Esophagus muscularis mucosa (tissue), 3 donors: ENCODE measurements around the gene FBXO7.
A peak's percentile ranks its signal among the peaks of the same experiment; 100 is the strongest.

Source experiments
- CTCF ChIP-seq, 3 experiments: fragments of 200-600 bp in 2 of 3; fragments of 450-650 bp in 1 of 3; sonication (generic) in 2 of 3; IDR thresholded peaks; one replicate each; pipeline ENCODE4 v1.5.1; 2017 to 2019; ENCODE audit warnings: antibody characterized with exemption in 3 of 3, mild to moderate bottlenecking in 2 of 3, moderate library complexity in 1 of 3
- POLR2AphosphoS5 ChIP-seq, 2 donors: sonication (generic); formaldehyde crosslinking; IDR thresholded peaks; one replicate each; pipeline ENCODE4 v1.6.1; 2017; ENCODE audit warnings: antibody characterized with exemption in 2 of 2

GRCh38 chr22:32531931-32532819 is 57.6 kb downstream of the FBXO7 start:
- TF ChIP-seq POLR2AphosphoS5 (IDR thresholded peaks at IDR 0.05), result peak in 1 of 2 donors; percentile 83
- no peak for TF ChIP-seq CTCF (IDR thresholded peaks at IDR 0.05)
